ENCODE measurements around the gene DDR1.
"Not testable (repeated sequence)": the region's sequence is repeated elsewhere in the genome, so short reads cannot be mapped to it uniquely, and the experiment has no call there.

The DDR1 gene

DNA sequence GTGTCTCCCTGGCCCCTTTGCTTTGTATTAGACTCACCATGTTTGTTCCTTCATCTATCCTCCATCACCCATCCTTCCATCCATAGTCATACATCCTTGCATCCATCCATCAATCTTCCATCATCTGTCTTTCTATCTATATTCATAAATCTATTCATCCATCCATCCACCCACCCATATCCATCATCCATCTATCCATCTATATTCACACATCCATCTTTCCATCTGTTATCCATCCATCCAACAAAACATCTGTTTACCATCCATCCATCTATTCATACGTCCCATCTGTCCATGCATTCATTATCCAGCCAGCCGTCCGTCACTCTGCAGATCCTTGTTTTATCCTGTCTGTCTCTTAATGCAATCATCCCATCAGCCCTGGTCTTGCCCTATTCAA, 10.6 kb downstream of the DDR1 start:
- no peak for DNase-seq

DNA sequence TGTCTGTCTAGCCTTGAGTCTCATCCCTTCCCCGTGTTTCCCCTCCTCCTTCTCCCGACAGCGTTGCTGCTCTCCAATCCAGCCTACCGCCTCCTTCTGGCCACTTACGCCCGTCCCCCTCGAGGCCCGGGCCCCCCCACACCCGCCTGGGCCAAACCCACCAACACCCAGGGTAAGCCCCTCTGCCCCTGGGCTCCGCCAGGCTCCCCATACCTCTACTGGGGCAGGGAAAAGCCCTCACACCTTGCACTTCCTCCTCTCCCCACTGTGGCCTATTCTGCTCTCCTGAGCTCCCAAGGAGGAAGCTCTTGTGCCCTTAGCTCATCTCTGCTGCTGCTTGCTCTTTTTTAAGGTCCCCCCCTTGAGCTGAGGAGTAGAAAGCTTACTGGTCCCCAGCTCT, 11.0 kb downstream of the DDR1 start:
- DNase-seq = no peak

GRCh38 chr6:30896541-30896940, 12.2 kb downstream of the DDR1 start:
- DNase-seq = no peak

- no peak for DNase-seq
Measured at GRCh38 chr6:30897882-30898281, 13.6 kb downstream of the DDR1 start.

DNA sequence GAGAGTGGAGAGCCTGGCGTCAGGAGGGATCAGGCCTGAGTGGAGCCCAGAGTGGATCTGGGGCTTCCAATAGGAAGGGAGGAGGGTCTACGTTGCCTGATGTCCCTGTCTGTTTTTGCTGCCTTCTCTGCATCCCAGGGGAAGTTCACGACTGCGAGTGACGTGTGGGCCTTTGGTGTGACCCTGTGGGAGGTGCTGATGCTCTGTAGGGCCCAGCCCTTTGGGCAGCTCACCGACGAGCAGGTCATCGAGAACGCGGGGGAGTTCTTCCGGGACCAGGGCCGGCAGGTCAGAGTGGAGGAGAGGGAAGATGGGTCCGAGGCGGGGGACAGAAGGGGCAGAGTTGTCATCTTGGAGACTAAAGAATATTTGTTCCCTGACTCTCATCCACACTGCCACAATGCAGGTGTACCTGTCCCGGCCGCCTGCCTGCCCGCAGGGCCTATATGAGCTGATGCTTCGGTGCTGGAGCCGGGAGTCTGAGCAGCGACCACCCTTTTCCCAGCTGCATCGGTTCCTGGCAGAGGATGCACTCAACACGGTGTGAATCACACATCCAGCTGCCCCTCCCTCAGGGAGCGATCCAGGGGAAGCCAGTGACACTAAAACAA, 14.5 kb downstream of the DDR1 start:
- DNase-seq = no peak

DNA sequence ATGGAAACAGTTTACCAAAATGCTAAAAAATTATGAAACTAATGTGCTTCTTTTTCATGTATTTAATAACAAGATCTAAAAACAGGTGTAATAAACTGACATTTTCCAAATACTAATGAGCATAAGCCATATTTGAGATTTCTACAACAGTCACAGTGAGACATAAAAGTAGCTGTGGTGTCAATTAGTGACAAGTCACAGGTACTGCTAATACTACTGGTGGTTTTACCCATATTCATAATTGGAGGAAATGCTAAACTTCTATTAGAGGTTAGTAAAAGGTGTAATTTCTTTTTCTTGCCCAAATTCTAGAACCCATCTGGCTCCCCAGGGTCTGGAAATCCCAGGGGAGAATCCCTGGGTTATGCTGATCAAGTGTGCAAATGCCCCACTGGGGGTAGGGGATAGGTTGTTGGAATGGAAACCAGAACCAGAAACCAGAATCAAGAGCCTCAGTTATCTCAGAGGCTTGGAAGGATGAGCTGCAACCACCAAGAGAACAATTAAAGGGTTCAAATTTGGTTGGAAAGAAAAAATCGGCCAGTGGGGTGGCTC, 16.6 kb downstream of the DDR1 start:
- no peak for DNase-seq

- no peak for DNase-seq
Measured at GRCh38 chr6:30901436-30901835, 17.1 kb downstream of the DDR1 start.

DNA sequence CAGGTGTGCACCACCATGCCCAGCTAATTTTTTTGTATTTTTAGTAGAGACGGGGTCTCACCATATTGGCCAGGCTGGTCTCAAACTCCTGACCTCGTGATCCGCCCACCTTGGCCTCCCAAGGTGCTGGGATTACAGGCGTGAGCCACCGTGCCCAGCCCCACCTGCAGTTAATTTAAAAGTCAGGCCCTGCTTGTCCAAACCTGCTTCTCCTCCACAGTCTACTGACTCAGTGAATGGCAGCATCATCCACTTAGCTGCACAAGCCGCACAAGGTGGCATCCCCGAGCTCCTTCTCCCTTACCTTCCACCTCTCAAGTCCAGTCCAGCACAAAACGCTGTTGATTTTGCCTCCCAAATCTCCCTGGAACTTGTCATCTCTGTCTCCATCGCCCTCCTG, 17.9 kb downstream of the DDR1 start:
- not testable (repeated sequence) for DNase-seq

DNA sequence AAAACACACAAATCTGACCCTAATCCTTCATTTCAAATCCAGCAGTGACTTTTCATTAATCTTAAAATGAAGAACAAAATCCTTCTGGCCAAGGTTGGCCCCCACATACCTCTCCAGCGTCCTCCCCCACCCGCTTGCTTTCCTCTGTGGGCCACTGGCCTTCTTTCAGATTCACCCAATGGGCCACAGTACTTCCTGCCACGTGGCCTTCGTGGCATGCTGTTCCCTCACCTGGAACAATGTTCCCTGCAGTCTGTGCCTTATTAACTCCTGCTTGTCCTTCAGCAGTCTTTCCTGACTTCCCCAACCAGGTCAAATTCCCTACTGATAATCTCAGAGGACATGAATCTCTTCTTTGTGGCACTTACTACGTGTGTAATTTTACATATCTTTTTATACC, 18.4 kb downstream of the DDR1 start:
- no peak for DNase-seq

GRCh38 chr6:30903236-30903635, 18.9 kb downstream of the DDR1 start:
- no peak for DNase-seq

DNA sequence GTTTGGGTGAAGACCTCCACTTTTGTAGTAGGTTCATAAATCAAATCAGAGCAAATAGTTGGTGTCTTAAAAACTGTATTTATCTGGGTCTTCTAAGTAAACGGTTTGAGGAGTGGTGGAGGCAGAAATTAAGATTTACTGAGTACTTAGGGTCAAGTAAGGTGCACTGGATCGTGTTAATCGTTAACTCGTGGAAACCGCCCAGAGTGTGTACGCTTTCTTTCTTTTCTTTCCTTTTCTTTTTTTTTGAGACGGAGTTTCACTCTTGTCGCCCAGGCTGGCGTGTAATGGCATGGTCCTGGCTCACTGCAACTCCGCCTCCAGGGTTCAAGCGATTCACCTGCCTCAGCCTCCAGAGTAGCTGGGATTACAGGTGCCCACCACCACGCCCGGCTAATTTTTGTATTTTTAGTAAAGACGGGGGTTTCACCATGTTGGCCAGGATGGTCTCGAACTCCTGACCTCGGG, 23.0 kb downstream of the DDR1 start:
- not testable (repeated sequence) for DNase-seq

- DNase-seq = peak; percentile 89
Measured at GRCh38 chr6:30907758-30908591, 23.7 kb downstream of the DDR1 start, which contains the start of gene GTF2H4. Gene GTF2H4, plus strand, starts transcription at chr6:30908207.

DNA sequence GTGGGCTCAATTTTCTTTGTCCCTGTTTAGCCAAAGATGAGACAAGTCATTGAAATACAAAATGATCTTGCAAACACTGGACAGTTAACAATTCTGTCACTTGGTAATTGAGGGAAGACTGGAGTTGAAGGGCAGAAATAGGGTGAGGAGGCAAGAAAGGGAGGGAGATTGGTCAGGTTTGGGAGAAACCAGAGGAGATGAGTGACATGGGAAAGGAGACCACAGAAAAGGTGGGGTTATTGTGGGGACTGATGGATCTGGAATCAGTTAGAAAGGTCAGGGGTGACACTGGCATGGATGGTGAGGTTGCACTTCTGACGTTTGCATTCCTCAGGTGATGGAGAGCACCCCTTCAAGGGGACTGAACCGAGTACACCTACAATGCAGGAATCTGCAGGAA, 24.4 kb downstream of the DDR1 start:
- DNase-seq = no peak

DNA sequence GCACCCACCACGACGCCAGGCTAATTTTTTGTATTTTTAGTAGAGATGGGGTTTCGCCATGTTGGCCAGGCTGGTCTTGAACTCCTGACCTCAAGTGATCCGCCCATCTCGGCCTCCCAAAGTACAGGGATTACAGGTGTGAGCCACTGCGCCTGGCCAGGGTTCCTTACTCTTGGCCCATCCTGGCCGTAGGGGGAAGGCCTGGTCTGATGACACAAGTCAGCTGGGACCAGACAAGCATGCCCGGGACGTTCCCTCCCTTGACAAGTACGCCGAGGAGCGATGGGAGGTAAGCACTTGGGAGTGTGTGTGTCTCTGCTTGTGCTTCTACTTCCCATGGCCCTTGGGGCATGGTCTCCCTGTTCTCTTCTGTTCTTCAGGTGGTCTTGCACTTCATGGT, 26.2 kb downstream of the DDR1 start:
- not testable (repeated sequence) for DNase-seq

- DNase-seq = no peak
Measured at GRCh38 chr6:30912746-30913520, 28.6 kb downstream of the DDR1 start.

- DNase-seq = peak; percentile 53
Measured at GRCh38 chr6:30913721-30914075, 29.4 kb downstream of the DDR1 start.

DNA sequence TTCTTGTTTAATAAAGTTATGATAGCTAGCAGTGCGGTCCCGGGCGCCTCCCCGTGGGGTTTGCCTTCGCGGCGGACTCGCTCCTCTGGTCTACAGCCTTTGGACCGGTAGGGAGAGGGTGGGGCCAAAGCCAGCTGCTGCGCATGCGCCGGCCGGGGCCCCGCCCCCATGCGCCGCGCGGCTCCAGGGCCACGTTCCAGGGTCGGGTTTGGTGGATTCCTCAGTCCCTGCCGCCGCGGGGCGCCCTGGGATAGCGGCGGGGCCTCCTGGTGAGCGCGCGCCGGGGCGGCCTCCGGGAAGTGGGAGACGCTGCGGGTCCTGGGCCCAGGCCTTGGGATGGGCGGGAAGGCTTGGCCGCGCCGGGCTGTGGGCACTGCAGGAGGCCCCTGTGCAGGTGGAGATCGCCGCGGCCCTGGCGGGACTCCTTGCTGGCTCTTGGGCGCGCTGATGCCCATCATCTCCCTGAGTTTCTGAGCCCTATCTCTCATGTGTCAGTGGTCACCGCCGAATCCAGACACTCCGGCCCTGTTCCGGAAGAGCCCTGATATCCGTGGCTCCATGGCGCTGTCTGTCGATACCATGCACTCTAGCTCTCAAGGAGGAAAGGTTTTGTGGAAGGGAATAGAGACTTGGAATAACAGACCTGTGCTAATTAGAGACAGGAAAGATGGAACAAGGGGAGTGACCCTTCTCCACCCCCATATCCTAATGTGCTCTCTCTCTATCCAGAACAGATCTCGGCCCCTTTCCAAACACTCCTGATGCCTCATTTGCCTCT, 29.9 kb downstream of the DDR1 start, which contains the start of gene VARS2:
Gene VARS2 (plus strand): TSS at position 163 of the 778 bp plus-strand sequence. CDS start 599 bp downstream, at position 762.
- peak; percentile 98 for DNase-seq

DNA sequence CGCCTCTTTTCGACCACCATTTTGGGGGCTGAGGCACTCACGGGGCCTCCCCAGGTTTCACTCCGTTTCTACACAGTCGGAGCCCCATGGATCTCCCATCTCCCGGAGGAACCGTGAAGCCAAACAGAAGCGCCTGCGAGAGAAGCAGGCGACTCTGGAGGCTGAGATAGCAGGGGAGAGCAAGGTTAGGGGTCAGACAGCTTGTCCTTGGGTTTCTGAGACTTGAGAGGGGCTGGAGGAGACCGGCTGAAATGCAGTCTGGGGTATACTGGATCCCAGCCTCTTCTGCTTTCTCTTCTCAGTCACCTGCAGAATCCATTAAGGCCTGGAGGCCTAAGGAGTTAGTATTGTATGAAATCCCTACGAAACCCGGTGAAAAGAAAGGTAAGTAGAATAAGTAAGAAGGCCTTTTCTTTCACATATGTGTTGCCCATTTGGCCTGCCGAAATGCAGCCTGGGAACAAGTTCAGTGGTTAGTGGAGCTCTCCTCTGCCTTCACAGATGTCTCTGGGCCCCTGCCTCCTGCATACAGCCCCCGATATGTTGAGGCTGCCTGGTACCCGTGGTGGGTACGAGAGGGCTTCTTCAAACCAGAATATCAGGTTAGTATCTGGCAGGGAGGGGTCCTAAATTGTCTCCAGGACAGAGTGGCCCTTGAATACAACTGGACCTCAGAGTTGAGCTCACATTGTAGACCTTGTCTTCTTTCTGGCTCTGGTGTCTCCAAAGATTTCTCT, 30.7 kb downstream of the DDR1 start:
- DNase-seq = no peak

DNA sequence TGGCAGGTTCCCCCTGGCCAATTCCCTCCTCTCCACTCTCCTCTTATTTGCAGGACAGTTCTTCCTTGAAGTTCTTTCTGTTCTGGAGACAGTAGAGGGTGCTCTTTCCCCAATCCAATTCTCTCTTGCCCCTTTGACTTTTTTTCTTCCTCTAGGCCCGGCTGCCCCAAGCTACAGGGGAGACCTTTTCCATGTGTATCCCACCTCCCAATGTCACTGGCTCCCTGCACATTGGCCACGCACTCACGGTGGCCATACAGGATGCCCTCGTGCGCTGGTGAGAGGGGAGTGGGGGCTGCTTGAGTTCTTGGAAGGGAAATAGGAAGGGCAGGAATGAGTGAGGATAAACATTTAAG, 31.2 kb downstream of the DDR1 start:
- DNase-seq = peak; percentile 89

DNA sequence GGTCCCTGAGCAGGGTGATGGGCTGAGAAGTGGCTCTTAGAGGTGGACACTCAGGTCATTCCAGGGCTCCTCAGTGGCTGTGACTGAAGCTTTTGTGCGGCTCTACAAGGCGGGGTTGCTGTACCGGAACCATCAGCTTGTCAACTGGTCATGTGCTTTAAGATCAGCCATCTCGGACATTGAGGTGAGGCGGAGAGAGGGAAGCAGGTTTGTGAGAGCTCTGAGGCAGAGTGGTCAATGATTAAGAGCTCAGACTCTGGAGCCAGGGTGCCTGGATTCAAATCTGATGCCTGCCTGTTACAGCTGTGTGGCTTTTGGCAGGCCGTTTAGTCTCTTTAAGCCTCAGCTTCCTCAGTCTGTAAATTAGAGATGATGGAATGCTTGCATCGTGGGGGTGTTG, 32.7 kb downstream of the DDR1 start:
- DNase-seq = no peak

- DNase-seq = no peak
Measured at GRCh38 chr6:30917487-30917886, 33.2 kb downstream of the DDR1 start.

GRCh38 chr6:30918670-30919069, 34.4 kb downstream of the DDR1 start:
- DNase-seq = no peak

All from 8988T (cell line).